T-helper 9 cell (primary cell): ENCODE data around the gene MTFMT.

Experiments
- DNase-seq: peaks from one replicate; pipeline ENCODE4 v3.0.0-alpha.2; 2020

The MTFMT gene

GRCh38 chr15:64981812-64982431, 47.5 kb downstream of the MTFMT start:
- DNase-seq = no peak

DNA sequence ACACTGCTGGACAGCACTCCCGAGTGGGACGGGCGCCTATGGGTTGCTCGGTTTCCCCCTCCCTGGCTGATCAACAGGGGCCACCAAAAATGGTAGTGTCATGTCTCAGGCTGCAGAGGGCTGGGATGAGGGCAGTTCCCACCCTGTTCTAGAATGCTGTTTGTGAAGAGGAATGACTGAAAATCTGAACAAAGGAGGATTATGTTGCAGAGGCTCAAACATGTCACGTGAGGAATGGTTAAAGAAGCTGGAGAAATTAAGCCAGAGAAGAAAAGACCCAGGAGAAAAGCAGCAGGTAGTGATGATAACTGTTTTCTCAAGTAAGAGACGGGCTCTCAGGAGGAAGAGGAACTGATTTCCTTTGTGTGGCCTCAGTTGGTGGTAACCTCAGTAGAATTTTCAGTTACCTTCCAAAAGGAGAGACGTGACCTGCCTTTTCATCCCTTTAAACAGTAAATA, 50.2 kb downstream of the MTFMT start:
- DNase-seq = no peak

DNA sequence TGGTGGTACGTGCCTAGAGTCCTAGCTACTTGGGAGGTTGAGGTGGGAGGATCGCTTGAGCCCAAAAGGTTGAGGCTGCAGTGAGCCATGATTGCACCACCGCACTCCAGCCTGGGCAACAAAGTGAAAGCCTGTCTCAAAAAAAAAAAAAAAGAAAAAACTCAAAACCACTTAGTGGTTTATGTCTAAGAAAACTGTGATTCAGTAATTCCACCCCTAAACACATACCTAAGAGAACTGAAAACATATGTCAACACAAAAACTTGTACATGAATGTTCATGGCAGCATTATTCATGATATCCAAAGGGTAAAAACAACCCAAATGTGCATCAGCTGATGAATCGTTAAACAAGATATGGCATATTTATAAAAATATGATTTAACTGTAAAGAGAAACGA, 54.0 kb downstream of the MTFMT start:
- DNase-seq = no peak

GRCh38 chr15:64970698-64971097, 58.7 kb downstream of the MTFMT start:
- DNase-seq = no peak

- DNase-seq = no peak
Measured at GRCh38 chr15:64969401-64969800, 60.0 kb downstream of the MTFMT start.

DNA sequence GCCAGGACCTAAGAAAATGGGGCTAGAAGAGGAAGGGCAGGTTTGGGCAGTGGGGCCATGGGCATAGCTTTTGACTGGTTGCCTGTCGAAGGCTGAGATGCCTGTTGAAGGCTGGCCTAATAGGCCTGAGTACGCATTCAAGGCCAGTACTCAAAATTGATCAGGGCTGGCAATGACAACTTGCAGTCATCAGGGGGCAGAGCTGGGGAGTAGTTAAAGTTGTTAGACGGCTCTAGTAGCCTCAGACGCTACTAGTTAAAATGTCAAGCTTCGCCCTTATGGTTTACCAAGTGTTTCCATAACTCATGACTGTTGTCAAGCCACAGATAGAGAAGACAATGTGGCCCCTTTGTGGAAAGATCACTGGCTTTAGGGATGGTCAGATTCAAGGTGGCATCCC, 68.4 kb downstream of the MTFMT start:
- DNase-seq = no peak

GRCh38 chr15:64960153-64960552, 69.3 kb downstream of the MTFMT start:
- DNase-seq = no peak

DNA sequence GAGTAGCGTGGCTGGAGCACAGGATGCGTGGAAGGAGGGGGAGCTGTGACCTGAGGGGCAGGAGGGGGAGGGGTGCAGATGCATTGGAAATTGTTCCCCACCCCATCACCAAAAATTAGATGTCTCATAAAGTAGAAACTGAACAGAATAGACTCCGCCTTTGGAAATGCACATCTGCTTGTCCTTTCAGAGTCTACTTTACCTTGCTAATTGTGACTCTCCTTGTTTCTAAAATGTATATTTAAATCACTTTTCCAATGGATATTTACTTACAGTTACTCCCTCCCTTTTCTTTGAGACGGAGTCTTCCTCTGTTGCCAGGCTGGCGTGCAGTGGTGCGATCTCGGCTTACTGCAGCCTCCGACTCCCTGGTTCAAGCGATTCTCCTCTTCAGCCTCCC, 70.3 kb downstream of the MTFMT start:
- no peak for DNase-seq

DNA sequence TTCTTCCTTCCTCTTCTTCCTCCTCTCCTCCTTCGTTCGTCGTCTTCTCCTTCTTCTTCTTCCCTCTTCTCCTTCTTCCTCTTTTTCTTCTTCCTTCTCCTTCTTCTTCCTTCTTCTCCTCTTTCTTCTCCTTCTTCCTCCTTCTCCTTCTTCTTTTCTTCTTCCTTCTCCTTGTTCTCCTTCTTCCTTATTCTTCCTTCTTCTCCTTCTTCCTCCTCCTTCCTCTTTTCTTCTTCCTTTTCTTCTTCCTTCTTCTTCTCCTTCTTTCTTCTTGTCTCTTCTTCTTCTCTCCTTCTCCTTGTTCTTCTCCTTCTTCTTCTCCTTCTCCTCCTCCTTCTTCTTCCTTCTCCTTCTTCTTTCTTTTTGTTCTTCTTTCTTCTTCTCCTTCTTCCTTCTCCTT, 75.0 kb downstream of the MTFMT start:
- no peak for DNase-seq

DNA sequence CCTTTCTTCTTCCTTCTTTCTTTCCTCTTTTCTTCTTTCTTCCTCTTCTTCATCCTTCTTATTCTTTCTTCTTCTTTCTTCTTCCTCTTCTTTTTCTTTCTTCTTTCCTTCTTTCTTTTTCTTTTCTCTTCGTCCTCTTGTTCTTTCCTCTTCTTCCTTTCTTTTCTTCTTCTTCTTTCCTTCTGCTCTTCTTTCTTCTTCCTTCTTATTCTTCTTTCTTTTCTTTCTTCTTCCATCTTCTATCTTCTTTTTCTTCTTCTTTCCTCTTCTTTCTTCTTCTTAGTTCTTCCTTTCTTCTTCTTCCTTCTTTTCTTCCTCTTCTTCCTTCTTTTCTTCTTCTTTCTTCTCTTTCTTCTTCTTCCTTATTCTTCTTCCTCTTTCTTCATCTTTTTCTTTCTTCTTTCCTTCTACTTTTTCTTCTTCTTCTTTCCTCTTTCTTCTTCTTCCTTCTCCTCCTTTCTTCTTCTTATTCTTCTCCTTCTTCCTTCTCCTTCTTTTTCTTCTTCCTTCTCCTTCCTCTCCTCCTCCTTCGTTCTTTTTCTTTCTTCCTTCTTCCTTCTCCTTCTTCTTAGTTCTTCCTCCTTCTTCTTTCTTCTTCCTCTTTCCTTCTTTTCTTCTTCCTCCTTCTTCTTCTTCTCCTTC, 77.5 kb downstream of the MTFMT start:
- DNase-seq = no peak
